SHP77 treated with DMSO at 0.1 percent for 48 hours (cell line): Measurements from ENCODE around the gene SMTNL1.

Experiments
- DNase-seq: peaks from one replicate; lab custom pipeline; 2025; lab: John Stamatoyannopoulos, UW

SMTNL1 gene

GRCh38 chr11:57597461-57597915 lies 60.1 kb downstream of the SMTNL1 start, which contains the start of gene SERPING1:
Gene SERPING1 (plus strand): TSS chr11:57597685. CDS start chr11:57598271, 586 bp downstream.
- no peak for DNase-seq

- no peak for DNase-seq
Observed at GRCh38 chr11:57597916-57598830, 60.8 kb downstream of the SMTNL1 start.

- no peak for DNase-seq
Observed at GRCh38 chr11:57598831-57599155, 61.4 kb downstream of the SMTNL1 start.

DNA sequence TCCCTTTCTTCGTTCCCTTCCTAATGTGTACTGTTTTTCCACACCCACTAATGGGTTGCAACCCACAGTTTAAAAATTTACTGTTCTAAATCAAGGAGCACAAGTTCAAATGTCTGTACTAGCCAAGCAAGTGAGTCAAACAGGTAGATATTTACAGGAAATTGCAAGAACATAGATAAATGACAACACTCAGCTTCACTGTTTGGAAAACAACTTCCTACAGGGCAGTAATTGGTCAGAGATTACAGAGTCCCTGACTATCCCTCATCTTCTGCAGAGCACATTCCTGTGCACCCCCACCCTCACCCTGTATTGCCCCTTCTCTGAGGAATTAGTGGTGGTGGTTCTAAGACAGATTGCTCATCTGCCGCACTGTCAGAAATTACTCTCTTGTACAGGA lies 62.0 kb downstream of the SMTNL1 start:
- DNase-seq: no peak
